HL-60 (cell line): ENCODE results near the gene TSHZ2.

Source experiments
- GABPA ChIP-seq: IDR thresholded peaks from 2 replicates; pipeline ENCODE4 v1.6.1; 2012; ENCODE audit warnings: low read depth
- TF ChIP-seq, protein P1 (sequence below): IDR thresholded peaks from one replicate; pipeline ENCODE4 v1.5.1; 2011; ENCODE audit warnings: low read length, control low read depth, inconsistent platforms; ENCODE audit not compliant: insufficient read depth
- TF ChIP-seq, protein P2 (sequence below): IDR thresholded peaks from 2 replicates; pipeline ENCODE4 v1.6.1; 2012; ENCODE audit warnings: low read depth; ENCODE audit not compliant: insufficient replicate concordance

GRCh38 chr20:53227523-53227922, 255.4 kb downstream of the TSHZ2 start:
- TF ChIP-seq, protein P1, sequence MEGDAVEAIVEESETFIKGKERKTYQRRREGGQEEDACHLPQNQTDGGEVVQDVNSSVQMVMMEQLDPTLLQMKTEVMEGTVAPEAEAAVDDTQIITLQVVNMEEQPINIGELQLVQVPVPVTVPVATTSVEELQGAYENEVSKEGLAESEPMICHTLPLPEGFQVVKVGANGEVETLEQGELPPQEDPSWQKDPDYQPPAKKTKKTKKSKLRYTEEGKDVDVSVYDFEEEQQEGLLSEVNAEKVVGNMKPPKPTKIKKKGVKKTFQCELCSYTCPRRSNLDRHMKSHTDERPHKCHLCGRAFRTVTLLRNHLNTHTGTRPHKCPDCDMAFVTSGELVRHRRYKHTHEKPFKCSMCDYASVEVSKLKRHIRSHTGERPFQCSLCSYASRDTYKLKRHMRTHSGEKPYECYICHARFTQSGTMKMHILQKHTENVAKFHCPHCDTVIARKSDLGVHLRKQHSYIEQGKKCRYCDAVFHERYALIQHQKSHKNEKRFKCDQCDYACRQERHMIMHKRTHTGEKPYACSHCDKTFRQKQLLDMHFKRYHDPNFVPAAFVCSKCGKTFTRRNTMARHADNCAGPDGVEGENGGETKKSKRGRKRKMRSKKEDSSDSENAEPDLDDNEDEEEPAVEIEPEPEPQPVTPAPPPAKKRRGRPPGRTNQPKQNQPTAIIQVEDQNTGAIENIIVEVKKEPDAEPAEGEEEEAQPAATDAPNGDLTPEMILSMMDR: no peak
- TF ChIP-seq, protein P2, sequence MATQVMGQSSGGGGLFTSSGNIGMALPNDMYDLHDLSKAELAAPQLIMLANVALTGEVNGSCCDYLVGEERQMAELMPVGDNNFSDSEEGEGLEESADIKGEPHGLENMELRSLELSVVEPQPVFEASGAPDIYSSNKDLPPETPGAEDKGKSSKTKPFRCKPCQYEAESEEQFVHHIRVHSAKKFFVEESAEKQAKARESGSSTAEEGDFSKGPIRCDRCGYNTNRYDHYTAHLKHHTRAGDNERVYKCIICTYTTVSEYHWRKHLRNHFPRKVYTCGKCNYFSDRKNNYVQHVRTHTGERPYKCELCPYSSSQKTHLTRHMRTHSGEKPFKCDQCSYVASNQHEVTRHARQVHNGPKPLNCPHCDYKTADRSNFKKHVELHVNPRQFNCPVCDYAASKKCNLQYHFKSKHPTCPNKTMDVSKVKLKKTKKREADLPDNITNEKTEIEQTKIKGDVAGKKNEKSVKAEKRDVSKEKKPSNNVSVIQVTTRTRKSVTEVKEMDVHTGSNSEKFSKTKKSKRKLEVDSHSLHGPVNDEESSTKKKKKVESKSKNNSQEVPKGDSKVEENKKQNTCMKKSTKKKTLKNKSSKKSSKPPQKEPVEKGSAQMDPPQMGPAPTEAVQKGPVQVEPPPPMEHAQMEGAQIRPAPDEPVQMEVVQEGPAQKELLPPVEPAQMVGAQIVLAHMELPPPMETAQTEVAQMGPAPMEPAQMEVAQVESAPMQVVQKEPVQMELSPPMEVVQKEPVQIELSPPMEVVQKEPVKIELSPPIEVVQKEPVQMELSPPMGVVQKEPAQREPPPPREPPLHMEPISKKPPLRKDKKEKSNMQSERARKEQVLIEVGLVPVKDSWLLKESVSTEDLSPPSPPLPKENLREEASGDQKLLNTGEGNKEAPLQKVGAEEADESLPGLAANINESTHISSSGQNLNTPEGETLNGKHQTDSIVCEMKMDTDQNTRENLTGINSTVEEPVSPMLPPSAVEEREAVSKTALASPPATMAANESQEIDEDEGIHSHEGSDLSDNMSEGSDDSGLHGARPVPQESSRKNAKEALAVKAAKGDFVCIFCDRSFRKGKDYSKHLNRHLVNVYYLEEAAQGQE: no peak
- TF ChIP-seq GABPA: no peak
